Left forelimb (tissue), 1 donor: ENCODE results near the gene ACAD11.
"Not testable (repeated sequence)": the region's sequence is repeated elsewhere in the genome, so short reads cannot be mapped to it uniquely, and the experiment has no call there.

Experiments
- DNase-seq: peaks from one replicate; pipeline ENCODE4 v3.0.0-alpha.2; 2018; ENCODE audit warnings: low spot score

Gene ACAD11

DNA sequence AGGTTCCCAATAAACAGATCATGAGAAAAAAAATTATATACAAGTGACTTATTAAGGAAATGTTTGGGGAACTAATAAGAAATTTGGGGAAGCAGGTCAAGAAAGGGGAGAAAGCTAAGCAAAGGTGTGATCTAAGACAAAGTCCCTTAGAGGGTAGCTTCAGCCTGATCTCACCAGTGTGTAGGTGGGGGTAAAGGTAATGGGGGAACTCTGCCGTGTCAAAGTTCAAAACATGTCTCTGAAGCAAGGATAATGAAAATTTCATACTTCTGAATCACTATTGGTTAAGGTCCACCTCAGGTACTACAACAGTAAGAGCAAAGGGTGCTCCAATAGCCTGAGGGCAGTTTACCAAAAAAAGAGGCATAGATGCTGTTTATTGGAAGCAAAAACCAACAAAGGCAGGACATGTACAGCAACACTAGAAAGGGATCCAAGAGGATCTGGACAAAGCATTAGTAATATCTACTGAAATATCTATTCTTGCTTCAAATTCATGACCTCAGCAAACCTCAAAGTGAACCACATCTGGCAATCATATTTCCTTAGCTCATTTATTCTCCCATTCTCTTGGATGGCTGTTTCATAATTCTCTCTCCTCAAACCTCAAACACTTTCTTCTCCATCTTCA lies 6.9 kb downstream of the ACAD11 start:
- no peak for DNase-seq

DNA sequence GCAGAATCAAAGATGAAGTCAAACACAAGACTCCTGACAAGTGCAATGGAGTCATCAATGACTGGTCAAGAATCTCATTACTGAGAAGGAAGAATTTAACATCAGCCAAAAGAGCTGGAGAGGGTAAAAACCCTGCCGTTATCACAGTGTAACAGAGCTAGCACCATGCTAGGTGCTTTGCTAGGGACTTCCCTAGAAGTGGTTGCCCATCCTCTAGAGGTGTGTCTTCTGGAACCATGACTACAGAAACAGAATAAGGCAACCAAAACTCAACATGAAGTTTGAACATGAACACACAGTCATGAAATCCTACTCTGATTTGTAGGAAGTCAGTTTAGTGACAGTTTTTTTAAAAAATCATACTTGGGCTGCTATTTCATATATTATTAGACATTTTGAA lies 9.5 kb downstream of the ACAD11 start:
- DNase-seq = no peak

DNA sequence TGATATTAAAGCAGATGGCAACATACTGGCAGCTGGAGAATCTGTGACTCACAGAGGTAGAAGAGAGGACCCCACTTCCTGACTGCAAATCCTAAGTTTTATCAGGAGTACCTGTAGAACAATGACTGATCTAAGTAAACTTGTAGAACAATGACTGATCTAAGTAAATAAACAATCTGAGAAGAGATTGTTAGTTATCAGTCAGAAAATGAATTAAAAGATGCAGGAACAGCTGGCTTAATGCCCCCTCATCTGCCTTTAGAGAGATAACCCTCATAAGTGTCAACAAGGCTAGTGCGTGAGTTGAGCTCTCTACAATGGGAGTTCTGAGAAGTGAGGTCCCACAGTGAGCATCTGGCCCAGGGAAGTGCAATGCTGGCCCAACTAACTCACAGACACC lies 14.6 kb downstream of the ACAD11 start:
- DNase-seq = no peak

DNA sequence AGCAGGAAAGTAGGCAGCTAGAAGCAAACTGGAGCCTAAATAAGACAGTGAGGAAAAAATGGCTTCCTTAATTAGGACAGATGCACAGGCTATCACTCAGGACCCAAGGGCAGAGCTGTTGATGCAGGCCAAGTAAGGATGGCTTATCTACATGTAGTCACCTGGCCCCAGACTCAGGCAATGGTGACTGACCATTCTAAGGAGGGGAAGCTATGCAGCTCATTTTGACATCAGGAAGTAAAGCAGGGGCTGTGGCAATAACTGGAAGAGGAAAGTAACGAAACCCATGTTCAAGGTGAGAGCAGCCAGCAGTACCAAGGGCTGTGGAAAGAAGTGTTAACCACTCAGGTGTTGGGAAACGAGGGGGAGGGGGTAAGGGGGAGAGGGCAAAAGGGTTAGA lies 16.2 kb downstream of the ACAD11 start:
- no peak for DNase-seq

DNA sequence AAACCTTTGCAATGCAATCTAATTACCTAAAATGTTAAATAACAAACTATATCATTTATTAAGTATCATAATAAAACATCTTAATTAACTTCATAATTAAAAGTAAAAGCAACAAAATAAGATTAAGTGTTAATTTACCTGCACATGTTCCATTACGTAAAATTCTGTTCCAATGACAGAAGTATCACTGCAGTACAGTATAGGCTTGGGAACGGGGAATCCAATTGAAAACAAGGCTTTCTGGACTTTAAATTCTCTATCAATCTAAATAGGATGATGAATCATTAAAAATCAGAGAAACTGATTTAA lies 17.1 kb downstream of the ACAD11 start:
- no peak for DNase-seq

DNA sequence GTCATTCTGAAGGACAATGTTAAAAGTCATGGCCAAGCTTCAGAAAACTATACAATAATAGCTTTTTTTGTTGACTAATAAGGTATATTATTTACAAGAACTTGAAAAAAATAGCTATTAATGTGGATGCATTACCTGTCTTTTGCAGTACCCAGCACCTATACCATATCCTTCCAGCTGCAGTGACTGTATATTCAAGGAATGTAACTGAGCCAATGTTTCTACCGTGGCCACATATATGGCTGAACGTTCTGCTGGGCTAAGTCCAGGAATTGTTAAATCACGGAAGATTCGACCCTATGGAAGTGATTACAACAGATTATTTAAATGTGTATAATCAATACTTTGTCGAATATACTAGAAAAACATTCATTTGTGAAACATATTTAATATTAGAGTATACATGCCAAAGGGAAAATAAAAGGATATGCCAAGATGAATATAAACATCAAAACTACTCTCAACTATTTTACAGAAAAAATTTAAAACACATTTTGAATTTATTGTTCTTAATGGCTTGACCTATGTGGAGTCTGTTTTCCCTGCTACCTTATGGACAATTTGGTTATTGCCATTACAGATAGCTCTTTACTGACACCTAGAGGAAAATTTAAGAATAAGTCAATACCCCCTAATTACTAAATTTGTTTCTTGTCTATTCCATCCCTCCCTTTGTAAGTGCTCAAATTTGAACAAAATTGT lies 17.6 kb downstream of the ACAD11 start:
- DNase-seq = no peak

DNA sequence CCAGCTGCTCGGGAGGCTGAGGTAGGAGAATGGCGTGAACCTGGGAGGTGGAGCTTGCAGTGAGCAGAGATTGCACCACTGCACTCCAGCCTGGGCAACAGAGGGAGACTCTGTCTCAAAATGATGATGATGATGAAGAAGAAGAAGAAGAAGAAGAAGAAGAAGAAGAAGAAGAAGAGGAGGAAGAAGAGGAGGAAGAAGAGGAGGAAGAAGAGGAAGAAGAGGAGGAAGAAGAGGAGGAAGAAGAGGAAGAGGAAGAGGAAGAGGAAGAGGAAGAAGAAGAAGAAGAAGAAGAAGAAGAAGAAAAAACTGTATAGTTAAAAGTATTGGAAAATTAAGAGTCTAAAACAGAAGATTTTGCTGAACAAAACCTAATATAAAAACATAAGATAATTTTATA lies 18.2 kb downstream of the ACAD11 start:
- DNase-seq = not testable (repeated sequence)

DNA sequence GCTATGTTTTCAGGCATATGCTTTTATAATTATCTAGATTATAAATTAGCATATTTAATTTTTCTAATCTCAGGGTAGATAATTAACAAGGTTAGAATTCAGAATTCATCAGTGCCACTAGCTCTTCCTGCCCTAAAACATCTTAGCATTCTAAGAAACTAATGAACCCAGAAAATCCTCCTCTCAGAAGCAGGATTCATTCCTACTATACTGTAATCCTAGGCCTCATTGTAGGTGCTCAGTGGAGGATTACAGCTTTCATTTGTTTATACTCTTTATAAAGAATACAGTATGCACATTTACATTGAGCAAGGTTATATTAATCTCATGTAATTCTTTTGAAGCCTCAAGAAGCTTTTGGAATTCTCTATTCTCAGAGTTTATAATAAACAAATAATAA lies 20.9 kb downstream of the ACAD11 start:
- DNase-seq = no peak

DNA sequence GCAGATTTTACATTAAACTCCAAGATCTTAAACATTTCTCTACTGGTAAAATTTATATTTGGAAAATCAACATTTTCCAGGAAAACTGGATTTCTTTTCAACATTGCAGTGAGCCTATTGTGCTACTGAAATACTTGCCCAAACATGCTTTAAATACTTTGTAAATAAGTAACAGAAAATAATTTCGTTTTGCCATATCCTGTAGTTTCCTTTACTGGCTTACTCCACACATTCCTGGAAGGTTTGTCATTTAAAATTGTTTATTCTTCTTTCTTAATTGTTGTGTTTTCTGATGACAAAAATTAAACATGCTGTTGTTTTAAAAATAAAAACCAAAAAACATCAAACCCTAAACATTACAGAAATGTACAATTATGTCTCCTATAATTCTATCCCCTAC lies 22.0 kb downstream of the ACAD11 start:
- DNase-seq = no peak

DNA sequence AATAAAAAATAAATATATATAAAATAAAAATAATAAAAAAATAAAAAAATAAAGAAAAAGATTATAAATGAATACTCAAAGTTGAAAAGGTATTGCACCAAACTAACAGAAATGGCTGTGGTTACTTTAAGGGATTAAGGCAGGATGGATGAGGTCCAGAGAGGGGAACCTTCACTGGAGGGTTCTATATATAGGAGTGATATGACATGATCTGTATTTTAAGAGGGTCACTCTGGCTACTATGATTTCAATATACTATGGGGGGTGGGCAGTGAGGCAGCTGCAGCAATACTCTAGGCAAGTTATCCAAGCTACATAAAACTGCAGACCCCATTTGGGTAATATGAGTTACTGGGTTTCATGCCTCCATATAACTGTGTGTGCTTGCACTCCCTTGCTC lies 24.6 kb downstream of the ACAD11 start:
- DNase-seq = no peak

DNA sequence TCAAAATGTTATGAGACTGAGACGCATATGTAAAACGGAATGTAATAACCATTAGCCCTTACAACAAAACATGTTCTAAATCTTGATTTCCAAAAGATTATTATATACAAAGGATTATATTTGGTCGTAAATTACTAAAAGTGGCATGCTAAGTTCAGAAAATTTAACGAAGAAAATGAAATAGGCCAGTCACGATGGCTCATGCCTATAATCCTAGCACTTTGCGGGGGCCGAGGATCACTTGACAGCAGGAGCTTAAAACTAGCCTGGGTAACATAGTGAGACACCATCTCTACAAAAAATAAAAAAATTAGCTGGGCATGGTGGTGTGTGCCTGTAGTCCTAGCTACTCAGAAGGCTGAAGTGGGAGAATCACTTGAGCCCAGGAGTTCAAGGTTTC lies 29.0 kb downstream of the ACAD11 start:
- no peak for DNase-seq

DNA sequence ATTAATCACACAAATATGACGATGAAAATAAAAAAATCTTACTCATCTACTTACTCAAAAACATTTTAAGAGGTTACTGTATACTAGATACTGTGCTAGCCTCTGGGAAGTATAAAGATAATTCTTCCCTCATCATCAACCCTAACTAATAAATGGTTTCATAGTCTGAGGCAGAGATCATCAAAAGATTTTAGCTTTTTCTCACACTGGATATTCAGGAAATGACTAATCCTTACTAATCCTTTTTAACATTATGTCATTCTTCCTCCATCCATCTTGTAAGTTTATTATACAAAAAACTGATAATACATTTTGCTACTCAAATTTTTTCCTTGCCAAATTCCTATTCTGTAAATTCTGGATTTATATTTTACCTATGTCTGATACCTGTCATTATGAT lies 29.7 kb downstream of the ACAD11 start:
- DNase-seq = no peak

DNA sequence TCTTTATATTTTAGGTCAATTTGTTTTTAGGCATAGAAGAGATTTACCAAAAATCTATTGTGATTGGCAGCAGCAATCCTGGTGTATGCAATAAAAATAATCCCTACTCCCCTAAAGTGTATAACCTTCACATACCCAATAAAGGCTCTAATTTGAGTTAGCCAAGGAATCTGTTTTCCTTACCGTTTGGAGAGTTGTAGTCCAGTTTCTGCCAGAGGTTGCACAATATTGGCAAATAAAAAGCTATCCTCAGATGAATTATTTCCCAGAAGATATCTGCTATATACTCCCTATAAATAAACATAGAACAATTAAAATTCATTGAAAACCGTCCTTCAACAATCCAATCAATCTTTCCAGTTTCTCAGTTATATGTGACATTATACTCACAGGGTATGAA lies 31.5 kb downstream of the ACAD11 start:
- DNase-seq = no peak

DNA sequence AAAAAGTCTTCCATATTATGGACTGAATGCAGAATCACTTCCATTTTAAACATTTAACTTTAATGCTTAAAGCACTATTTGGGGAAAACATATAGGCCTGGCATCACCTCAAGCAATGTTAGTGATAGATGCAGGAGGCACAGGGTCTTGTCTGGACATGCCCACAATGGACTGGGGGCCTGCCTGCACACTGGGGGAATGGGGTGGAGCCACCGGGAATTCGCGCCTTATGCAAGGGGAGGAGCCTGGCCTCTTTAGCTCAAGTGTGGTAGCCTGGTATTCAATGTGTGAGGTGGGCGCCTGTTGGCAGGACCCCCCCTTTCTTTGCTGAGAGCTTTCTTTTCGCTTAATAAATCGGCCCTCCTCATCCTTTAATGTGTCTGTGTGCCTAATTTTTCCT lies 32.7 kb downstream of the ACAD11 start:
- no peak for DNase-seq

DNA sequence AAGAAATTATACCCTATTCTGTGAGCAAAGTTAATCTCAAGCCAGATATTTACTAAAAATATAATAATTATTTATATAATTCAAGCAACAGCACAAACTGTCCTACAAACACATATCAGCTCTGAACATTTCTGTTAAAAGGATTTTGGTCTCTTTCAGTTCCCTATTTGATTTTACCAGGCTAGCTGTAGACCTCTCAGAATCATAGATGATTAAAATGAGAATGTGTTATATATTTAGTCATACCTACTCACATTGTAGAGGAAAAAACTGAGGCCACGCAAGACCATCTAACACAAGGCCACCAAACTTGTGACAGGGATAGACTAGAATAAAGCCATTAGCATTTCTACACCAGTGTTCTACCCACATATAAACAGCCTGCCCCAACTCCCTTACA lies 34.0 kb downstream of the ACAD11 start:
- DNase-seq = no peak

DNA sequence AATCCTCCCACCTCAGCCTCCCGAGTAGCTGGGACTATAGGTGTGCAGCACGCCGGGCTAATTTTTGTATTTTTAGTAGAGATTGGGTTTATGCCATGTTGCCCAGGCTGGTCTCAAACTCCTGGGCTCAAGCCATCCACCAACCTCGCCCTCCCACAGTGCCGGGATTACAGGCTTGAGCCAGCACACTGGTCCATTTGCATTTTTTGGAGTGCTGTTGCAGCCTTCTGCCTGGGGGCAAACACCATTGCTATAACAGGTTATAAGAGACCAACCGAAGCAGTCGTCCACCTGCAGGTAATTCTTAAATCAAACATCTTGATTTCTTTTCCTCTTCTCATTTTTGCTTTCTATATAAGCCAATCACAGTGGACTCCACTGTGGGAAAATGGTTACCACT lies 34.8 kb downstream of the ACAD11 start:
- no peak for DNase-seq

DNA sequence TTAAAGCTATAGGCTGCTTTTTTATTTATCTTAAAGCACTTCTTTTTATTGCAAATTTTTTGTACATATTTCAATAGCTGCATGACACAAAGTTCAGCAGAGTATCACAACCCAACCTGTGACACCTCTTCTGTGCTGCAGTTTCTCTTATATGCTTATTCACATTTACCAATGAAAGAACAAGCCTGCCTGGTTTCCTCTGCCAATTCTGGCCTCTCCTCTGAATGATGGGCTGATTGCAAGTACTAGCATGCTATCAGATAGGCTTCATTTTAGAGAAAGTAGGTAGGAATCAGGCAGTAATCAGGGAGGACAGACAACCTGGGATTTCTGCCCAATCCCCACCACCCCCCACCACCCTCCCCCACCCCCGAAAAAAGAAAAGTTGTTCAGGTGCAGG lies 36.0 kb downstream of the ACAD11 start:
- DNase-seq = no peak

DNA sequence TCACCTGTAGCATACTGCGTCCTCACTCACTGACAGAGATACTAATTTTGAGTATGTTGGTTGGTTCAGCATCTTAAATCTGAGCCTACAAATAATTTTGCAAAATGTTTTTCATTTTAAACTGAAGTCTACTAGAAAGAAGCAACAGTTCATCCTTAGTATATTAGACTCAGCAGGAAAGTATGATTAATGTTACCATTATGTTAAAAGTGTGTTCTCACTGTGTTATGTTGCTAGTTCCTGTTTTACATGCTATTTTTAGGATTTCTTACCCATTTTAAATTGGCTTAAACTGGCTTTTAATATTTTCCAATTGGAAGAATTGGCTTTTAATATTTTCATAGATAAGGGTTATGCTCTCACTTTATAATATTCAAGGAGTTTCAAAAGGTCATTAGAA lies 36.8 kb downstream of the ACAD11 start:
- DNase-seq = no peak

DNA sequence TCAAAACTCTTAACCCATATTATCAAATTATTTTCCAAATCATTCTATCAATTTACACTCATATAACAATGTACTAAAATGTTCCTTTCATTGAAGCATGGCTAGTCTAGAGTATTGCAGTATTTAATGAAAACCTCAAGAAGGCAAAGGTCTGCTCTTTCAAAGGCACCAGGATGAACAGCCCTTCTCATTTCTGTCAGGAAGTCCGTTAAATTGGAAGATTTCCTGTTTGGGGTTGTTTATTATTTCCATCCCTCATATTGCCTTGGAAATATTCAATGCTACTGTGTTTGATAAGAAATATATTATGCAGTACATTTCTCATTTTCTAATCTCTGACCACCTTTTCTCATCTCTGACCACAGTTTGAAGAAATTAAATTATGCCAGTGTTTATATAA lies 37.5 kb downstream of the ACAD11 start:
- no peak for DNase-seq

DNA sequence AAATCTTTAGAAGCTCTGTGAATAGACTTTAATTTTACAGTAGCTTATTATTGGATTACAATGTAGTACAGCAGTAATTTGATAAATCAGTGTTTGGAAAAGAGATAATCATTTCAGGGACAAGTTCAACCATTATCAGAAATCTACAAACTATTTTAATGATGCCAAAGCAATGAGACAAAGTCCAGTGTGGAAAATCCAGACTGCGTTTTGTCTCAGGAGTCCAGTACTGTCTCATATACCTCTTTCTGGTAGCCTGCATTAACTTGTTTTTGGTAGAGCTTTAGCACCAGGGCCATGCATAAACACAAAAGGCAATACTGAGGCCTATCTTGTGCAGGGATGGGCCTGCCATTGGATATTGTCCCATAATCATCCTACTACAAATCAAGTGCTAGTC lies 42.8 kb downstream of the ACAD11 start:
- DNase-seq = no peak

DNA sequence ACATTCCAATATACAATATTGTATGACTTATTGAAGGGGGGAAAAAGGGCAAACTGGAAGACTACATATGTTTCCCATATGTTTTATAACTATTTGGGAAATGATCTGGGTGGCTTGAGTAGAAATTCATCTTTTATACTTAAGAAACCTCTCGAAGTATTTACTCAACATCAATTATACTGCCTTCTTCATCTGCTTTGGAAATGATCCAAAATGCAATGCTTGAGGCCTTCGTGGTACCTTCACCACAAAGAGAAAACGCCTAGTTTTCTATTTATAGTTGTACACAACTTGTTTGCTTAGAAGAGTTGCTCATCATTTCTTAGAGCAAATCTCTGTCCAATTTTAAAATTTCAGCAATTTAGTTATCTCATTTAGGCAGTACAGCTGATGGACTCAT lies 43.7 kb downstream of the ACAD11 start:
- DNase-seq = no peak

DNA sequence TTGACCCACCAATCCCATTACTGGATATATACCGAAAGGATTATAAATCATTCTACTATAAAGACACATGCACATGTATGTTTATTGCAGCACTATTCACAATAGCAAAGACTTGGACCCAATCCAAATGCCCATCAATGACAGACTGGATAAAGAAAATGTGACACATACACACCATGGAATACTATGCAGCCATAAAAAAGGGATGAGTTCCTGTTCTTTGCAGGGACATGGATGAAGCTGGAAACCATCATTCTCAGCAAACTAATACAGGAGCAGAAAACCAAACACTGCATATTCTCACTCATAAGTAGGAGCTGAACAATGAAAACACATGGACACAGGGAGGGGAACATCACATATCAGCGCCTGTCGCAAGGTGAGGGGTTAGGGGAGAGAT lies 44.3 kb downstream of the ACAD11 start:
- DNase-seq = not testable (repeated sequence)

DNA sequence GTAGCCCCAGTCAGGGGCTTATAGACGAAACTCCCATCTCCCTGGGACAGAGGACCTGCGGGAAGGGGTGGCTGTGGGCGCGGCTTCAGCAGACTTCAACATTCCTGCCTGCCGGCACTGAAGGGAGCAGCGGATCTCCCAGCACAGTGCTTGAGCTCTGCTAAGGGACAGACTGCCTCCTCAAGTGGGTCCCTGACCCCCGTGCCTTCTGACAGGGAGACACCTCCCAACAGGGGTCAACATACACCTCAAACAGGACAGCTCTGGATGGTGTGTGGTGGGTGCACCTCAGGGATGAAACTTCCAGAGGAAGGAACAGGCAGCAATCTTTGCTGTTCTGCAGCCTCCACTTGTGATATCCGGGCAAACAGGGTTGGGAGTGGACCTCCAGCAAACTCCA lies 53.0 kb downstream of the ACAD11 start:
- DNase-seq = not testable (repeated sequence)

DNA sequence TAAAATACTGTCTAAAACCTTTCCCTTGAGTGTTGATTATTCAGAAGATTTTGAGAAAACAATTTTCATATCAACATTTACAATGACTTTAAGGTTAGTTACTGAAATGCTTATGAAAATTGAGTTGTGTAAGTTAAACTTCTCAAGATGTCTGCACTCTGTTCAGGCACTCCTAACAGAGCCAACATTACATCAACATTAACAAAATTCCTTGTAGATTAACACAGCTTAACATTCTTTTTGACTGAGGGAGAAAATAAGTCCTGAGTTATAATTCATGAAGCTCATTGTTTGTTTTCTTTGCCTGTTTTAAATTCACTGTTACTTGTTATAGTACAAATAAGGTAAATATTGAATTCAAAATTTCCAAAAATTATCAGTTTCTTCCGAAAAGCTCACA lies 53.5 kb downstream of the ACAD11 start:
- DNase-seq = no peak
